OCI-LY7 (cell line): ENCODE measurements around the gene F7. TPM values are rescaled to one million over a fixed set of nuclear protein-coding genes. Genes with fewer than 3 reads are reported as not detected.

ENCODE experiments used
- BruUV-seq: library from RNA; stranded (reverse); fragments of 400-500 nt; replicated peaks from 2 replicates; lab custom pipeline; 2021; lab: Mats Ljungman, UMichigan
- CTCF ChIA-PET: fragments of 300-600 bp; sonication (Branson Sonifier 250); formaldehyde crosslinking; loops from one replicate; lab custom pipeline; 2022; ENCODE audit warnings: antibody characterized with exemption; ENCODE audit not compliant: unreplicated experiment; lab: Charles Lee
- POLR2A ChIA-PET: fragments of 300-600 bp; sonication (Branson Sonifier 250); formaldehyde crosslinking; loops from one replicate; lab custom pipeline; 2022; ENCODE audit warnings: antibody characterized with exemption; lab: Charles Lee
- DNase-seq: peaks from one replicate; pipeline ENCODE4 v3.0.0-alpha.2; 2015; ENCODE audit warnings: low spot score
- H2AFZ ChIP-seq: fragments of 200-600 bp; sonication (generic), shearing (Covaris generic); 2 replicates; pipeline ENCODE4 v1.6.1; 2014; ENCODE audit warnings: mild to moderate bottlenecking, antibody characterized with exemption, low read length, moderate library complexity
- H3K27ac ChIP-seq: fragments of 200-600 bp; sonication (generic); 2 replicates; pipeline ENCODE4 v1.5.1; 2014; ENCODE audit warnings: mixed run types, low read depth, mild to moderate bottlenecking, moderate library complexity, low read length, inconsistent platforms; ENCODE audit not compliant: poor library complexity, severe bottlenecking
- H3K36me3 ChIP-seq: fragments of 200-600 bp; sonication (generic); 2 replicates; pipeline ENCODE4 v1.6.1; 2014; ENCODE audit warnings: mild to moderate bottlenecking, antibody characterized with exemption, low read length, moderate library complexity, mixed read lengths; ENCODE audit not compliant: insufficient read depth
- H3K4me1 ChIP-seq: fragments of 200-600 bp; sonication (generic); 2 replicates; pipeline ENCODE4 v1.5.1; 2014; ENCODE audit warnings: mild to moderate bottlenecking, low read length; ENCODE audit not compliant: insufficient read depth, poor library complexity, severe bottlenecking
- H3K4me2 ChIP-seq: fragments of 200-600 bp; sonication (generic); 2 replicates; pipeline ENCODE4 v1.6.1; 2014; ENCODE audit warnings: mild to moderate bottlenecking, low read length
- H3K4me3 ChIP-seq: fragments of 200-600 bp; sonication (generic); 2 replicates; pipeline ENCODE4 v1.5.1; 2014; ENCODE audit warnings: mild to moderate bottlenecking, low read depth, low read length; ENCODE audit not compliant: poor library complexity, severe bottlenecking
- H3K79me2 ChIP-seq: fragments of 200-600 bp; sonication (generic); 2 replicates; pipeline ENCODE4 v1.6.1; 2016; ENCODE audit warnings: low read depth, mild to moderate bottlenecking, low read length, moderate library complexity, mixed read lengths; ENCODE audit not compliant: insufficient read depth
- H3K9me2 ChIP-seq: fragments of 200-600 bp; sonication (generic); 2 replicates; pipeline ENCODE4 v1.6.1; 2016; ENCODE audit warnings: mild to moderate bottlenecking, low read length, mixed read lengths; ENCODE audit not compliant: insufficient read depth
- H3K9me3 ChIP-seq: fragments of 200-600 bp; sonication (generic); 2 replicates; pipeline ENCODE4 v1.6.1; 2014; ENCODE audit warnings: mild to moderate bottlenecking, mixed run types, low read length, mixed read lengths
- H4K20me1 ChIP-seq: fragments of 200-600 bp; sonication (generic); 2 replicates; pipeline ENCODE4 v1.6.1; 2014; ENCODE audit warnings: mild to moderate bottlenecking, antibody characterized with exemption, low read length, moderate library complexity, mixed read lengths; ENCODE audit not compliant: insufficient read depth
- EZH2phosphoT487 ChIP-seq: fragments of 200-600 bp; sonication (generic); IDR thresholded peaks from 2 replicates; pipeline ENCODE4 v1.6.1; 2018; ENCODE audit warnings: low read depth, borderline replicate concordance, mild to moderate bottlenecking, mixed run types, antibody characterized with exemption, low read length, moderate library complexity, mixed read lengths
- intact Hi-C: fragments of 100-400 bp; cut with micrococcal nuclease; formaldehyde crosslinking; loops from one replicate; pipeline ENCODE4 v1.10.0; 2022; ENCODE audit not compliant: unreplicated experiment
- total RNA-seq, 2 experiments: library from RNA; depleted of rRNA in 1 of 2; stranded (reverse); fragments of >200 nt in 1 of 2; shearing (Covaris generic) in 1 of 2; gene quantifications; 2 replicates each; pipeline ENCODE4 v1.2.3, GENCODE V29; 2014 to 2022
- TF ChIP-seq, protein P1 (sequence below): fragments of 200-600 bp; sonication (generic); conservative IDR thresholded peaks from 2 replicates; pipeline ENCODE4 v1.5.1; 2014; ENCODE audit warnings: mild to moderate bottlenecking, antibody characterized with exemption, low read length, moderate library complexity, mixed read lengths

The F7 gene
- total RNA-seq, 2 experiments from 2014 or later, result not detected

GRCh38 chr13:113112893-113113845, 7.6 kb downstream of the F7 start:
- no TSS peak for BruUV-seq
- TF ChIP-seq, protein P1, sequence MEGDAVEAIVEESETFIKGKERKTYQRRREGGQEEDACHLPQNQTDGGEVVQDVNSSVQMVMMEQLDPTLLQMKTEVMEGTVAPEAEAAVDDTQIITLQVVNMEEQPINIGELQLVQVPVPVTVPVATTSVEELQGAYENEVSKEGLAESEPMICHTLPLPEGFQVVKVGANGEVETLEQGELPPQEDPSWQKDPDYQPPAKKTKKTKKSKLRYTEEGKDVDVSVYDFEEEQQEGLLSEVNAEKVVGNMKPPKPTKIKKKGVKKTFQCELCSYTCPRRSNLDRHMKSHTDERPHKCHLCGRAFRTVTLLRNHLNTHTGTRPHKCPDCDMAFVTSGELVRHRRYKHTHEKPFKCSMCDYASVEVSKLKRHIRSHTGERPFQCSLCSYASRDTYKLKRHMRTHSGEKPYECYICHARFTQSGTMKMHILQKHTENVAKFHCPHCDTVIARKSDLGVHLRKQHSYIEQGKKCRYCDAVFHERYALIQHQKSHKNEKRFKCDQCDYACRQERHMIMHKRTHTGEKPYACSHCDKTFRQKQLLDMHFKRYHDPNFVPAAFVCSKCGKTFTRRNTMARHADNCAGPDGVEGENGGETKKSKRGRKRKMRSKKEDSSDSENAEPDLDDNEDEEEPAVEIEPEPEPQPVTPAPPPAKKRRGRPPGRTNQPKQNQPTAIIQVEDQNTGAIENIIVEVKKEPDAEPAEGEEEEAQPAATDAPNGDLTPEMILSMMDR, result no peak
- no peak for TF ChIP-seq EZH2phosphoT487
- CTCF ChIA-PET, result no interaction called here
- Histone ChIP-seq H3K27ac (no peak overlapping the region), H3K4me1 (no peaks in the 10 kb centered on the region), H3K9me2 (no peaks in the 10 kb centered on the region), H3K4me2 (no peak overlapping the region), H3K36me3 (no peaks in the 10 kb centered on the region), H3K9me3 (no peaks in the 10 kb centered on the region), H3K79me2 (no peaks in the 10 kb centered on the region), H3K4me3 (no peak overlapping the region), H4K20me1 (no peaks in the 10 kb centered on the region), H2AFZ (no peak overlapping the region)
- intact Hi-C loops, result no loop called here
- no peak for DNase-seq
- POLR2A ChIA-PET, result no interaction called here

- H3K4me3 ChIP-seq, result no peak overlapping the region
- H3K36me3 ChIP-seq, result no peaks in the 10 kb centered on the region
- H3K9me3 ChIP-seq, result no peaks in the 10 kb centered on the region
- no peaks in the 10 kb centered on the region for H3K4me1 ChIP-seq
- H2AFZ ChIP-seq, result no peak overlapping the region
- no TSS peak for BruUV-seq
- TF ChIP-seq, protein P1, result no peak
- no peak for TF ChIP-seq EZH2phosphoT487
- no peak overlapping the region for H3K4me2 ChIP-seq
- H3K9me2 ChIP-seq, result no peaks in the 10 kb centered on the region
- ChIA-PET POLR2A (no interaction called here), CTCF (no interaction called here)
- no peaks in the 10 kb centered on the region for H4K20me1 ChIP-seq
- no peak overlapping the region for H3K27ac ChIP-seq
- no peak for DNase-seq
- no peaks in the 10 kb centered on the region for H3K79me2 ChIP-seq
- intact Hi-C loops, result no loop called here
Observed at GRCh38 chr13:113113846-113114271, 8.3 kb downstream of the F7 start.
